SU-DHL-6 (cell line): Measurements from ENCODE around the gene CCDC136.

ENCODE experiments used
- EZH2phosphoT487 ChIP-seq: fragments of 200-600 bp; sonication (generic), shearing (Covaris generic); conservative IDR thresholded peaks from 2 replicates; pipeline ENCODE4 v1.6.1; 2018; ENCODE audit warnings: mild to moderate bottlenecking, antibody characterized with exemption, low read length, moderate library complexity, mixed read lengths
- TF ChIP-seq, protein P1 (sequence below): fragments of 200-600 bp; sonication (generic); IDR thresholded peaks from one replicate; pipeline ENCODE4 v1.5.1; 2017; ENCODE audit warnings: antibody characterized with exemption, mild to moderate bottlenecking, low read length, moderate library complexity; ENCODE audit not compliant: insufficient read depth, poor library complexity, severe bottlenecking

DNA sequence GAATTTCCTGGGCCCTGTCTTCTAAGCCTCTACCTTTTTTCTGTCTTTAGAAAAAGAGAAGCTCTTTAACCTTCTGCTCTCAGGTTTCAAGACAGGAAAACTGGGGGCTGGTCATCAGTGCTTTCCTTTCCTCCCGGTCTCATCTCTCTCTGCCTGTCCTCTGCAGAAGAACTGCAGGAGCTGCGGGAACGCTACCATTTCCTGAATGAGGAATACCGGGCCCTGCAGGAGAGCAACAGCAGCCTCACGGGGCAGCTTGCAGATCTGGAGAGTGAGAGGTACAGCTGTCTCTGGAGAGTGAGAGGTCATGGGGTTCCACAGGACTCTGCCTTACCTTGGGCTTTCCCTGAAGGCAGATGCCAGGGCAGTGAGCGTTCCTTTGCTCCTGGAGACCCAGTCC lies 12.7 kb downstream of the CCDC136 start:
- TF ChIP-seq, protein P1, sequence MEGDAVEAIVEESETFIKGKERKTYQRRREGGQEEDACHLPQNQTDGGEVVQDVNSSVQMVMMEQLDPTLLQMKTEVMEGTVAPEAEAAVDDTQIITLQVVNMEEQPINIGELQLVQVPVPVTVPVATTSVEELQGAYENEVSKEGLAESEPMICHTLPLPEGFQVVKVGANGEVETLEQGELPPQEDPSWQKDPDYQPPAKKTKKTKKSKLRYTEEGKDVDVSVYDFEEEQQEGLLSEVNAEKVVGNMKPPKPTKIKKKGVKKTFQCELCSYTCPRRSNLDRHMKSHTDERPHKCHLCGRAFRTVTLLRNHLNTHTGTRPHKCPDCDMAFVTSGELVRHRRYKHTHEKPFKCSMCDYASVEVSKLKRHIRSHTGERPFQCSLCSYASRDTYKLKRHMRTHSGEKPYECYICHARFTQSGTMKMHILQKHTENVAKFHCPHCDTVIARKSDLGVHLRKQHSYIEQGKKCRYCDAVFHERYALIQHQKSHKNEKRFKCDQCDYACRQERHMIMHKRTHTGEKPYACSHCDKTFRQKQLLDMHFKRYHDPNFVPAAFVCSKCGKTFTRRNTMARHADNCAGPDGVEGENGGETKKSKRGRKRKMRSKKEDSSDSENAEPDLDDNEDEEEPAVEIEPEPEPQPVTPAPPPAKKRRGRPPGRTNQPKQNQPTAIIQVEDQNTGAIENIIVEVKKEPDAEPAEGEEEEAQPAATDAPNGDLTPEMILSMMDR = no peak
- TF ChIP-seq EZH2phosphoT487 = no peak
